ENCODE measurements around the gene DLX1.
A peak's percentile ranks its signal among the peaks of the same experiment; 100 is the strongest.

DLX1 gene

GRCh38 chr2:172095146-172095904 lies 10.0 kb downstream of the DLX1 start:
- peak; percentile 59 for DNase-seq (ENCODE audit: low read depth, low spot score)
- H3K4me3 ChIP-seq (ENCODE audit: low read depth, low read length), result peak overlapping the region; percentile 41
- no peak for TF ChIP-seq CTCF (IDR thresholded peaks at IDR 0.05; ENCODE audit: low read depth, low read length)
- in situ Hi-C loops (cut with HindIII; ENCODE audit: low sequenced_read_pairs), result no loop called here

- peak; percentile 32 for TF ChIP-seq CTCF (IDR thresholded peaks at IDR 0.05; ENCODE audit: low read depth, low read length)
- in situ Hi-C loops (cut with HindIII; ENCODE audit: low sequenced_read_pairs), result no loop called here
- no peak for DNase-seq (ENCODE audit: low read depth, low spot score)
- peak overlapping the region; percentile 41 for H3K4me3 ChIP-seq (ENCODE audit: low read depth, low read length)
Measured at GRCh38 chr2:172095905-172096625, 10.8 kb downstream of the DLX1 start.

- H3K4me3 ChIP-seq (ENCODE audit: low read depth, low read length), result peak overlapping the region; percentile 30
- TF ChIP-seq CTCF (IDR thresholded peaks at IDR 0.05; ENCODE audit: low read depth, low read length), result no peak
- in situ Hi-C loops (cut with HindIII; ENCODE audit: low sequenced_read_pairs), result no loop called here
- DNase-seq (ENCODE audit: low read depth, low spot score), result no peak
Measured at GRCh38 chr2:172096626-172097547, 11.6 kb downstream of the DLX1 start.

GRCh38 chr2:172097557-172098131 lies 12.3 kb downstream of the DLX1 start:
- no peak for TF ChIP-seq CTCF (IDR thresholded peaks at IDR 0.05; ENCODE audit: low read depth, low read length)
- in situ Hi-C loops (cut with HindIII; ENCODE audit: low sequenced_read_pairs), result no loop called here
- no peak for DNase-seq (ENCODE audit: low read depth, low spot score)
- no peak overlapping the region for H3K4me3 ChIP-seq (ENCODE audit: low read depth, low read length)

- TF ChIP-seq CTCF (IDR thresholded peaks at IDR 0.05; ENCODE audit: low read depth, low read length), result no peak
- DNase-seq (ENCODE audit: low read depth, low spot score), result no peak
- in situ Hi-C loops (cut with HindIII; ENCODE audit: low sequenced_read_pairs), result no loop called here
- H3K4me3 ChIP-seq (ENCODE audit: low read depth, low read length), result no peak overlapping the region
Measured at GRCh38 chr2:172098287-172098649, 13.0 kb downstream of the DLX1 start.

Measured in astrocyte of the spinal cord (primary cell).